ENCODE results near the gene FGG.
"Not testable (repeated sequence)": the region's sequence is repeated elsewhere in the genome, so short reads cannot be mapped to it uniquely, and the experiment has no call there.

Gene FGG

DNA sequence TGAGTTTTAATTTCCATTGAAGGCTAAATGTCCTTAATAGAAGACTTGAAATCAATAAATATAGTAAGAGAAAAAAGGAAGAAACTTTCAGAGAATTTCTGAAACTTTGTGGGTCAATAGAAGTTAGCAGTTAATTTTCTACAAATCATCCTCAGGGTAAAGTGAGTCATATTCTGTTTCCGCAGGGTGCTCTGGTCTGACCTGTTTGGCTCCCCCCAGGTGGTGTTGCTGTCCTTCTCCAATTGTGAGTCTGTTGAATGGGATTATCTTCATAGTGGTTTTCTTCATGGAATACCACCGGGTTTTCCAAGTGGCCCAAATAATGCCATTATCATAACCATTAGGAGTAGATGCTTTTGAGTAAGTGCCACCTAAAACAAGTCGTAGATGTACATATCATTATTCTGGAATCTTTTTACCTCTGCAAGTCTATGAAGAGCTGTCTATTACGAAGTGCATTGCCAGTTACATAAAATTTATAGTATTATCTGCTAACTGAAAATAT is 7.7 kb downstream of the FGG start:
- no peak for DNase-seq (ENCODE audit: low read depth)
- no peak overlapping the region for H3K4me3 ChIP-seq (ENCODE audit: low read depth, low read length)
- TF ChIP-seq CTCF (IDR thresholded peaks at IDR 0.05; ENCODE audit: low read depth, low read length, missing control alignments): no peak

DNA sequence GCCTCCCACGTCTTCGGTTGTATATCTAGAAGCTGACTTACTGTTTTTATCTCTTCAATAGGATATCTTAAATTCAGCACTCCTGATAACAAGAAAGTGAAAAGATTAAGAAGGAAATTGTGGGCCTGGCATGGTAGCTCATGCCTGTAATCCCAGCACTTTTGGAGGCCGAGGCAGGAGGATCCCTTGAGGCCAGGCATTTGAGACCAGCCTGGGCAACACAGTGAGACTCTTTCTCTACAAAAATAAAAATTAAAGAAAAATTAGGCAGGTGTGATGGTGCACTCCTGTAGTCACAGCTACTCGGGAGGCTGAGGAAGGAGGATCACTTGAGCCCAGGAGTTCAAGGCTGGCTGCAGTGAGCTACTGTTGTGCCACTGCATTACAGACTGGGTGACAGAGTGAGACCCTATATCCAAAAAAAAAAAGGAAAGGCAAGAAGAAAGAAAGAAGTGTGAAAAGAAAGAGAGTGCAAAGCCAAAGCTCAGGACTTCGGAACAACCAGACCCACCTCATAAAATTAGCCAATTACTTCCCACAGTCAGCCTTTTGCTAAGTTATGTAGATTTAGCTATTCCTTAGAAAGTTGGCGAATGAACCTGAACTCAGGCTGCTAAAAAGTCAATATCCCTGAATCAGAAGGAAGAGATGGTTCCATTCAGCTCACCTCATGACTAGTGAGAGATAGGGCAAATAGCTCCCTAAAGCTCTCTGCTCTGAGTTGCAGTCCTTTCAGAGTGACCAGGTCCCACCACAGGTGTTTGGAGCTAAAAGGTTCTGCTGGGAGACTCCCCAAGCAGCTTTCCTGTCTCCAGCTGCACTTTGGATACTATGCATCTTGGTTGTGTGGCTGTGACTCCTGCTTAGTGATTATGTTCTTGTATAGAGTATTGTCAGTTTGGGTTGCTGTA is 9.2 kb downstream of the FGG start:
- DNase-seq (ENCODE audit: low read depth): no peak
- TF ChIP-seq CTCF (IDR thresholded peaks at IDR 0.05; ENCODE audit: low read depth, low read length, missing control alignments): no peak
- H3K4me3 ChIP-seq (ENCODE audit: low read depth, low read length): no peak overlapping the region

- no peak for TF ChIP-seq CTCF (IDR thresholded peaks at IDR 0.05; ENCODE audit: low read depth, low read length, missing control alignments)
- no peak for DNase-seq (ENCODE audit: low read depth)
- H3K4me3 ChIP-seq (ENCODE audit: low read depth, low read length): no peak overlapping the region
These were observed 9.9 kb downstream of the FGG start for GRCh38 chr4:154602404-154603020.

- no peak overlapping the region for H3K4me3 ChIP-seq (ENCODE audit: low read depth, low read length)
- DNase-seq (ENCODE audit: low read depth): no peak
- no peak for TF ChIP-seq CTCF (IDR thresholded peaks at IDR 0.05; ENCODE audit: low read depth, low read length, missing control alignments)
These were observed 14.4 kb downstream of the FGG start for GRCh38 chr4:154597798-154598774.

- H3K4me3 ChIP-seq (ENCODE audit: low read depth, low read length); DNase-seq (ENCODE audit: low read depth): not testable (repeated sequence)
These were observed 15.2 kb downstream of the FGG start for GRCh38 chr4:154597281-154597680.

- H3K4me3 ChIP-seq (ENCODE audit: low read depth, low read length): no peak overlapping the region
- no peak for DNase-seq (ENCODE audit: low read depth)
- no peak for TF ChIP-seq CTCF (IDR thresholded peaks at IDR 0.05; ENCODE audit: low read depth, low read length, missing control alignments)
These were observed 16.6 kb downstream of the FGG start for GRCh38 chr4:154595807-154596206.

GRCh38 chr4:154594343-154594742 is 18.1 kb downstream of the FGG start:
- DNase-seq (ENCODE audit: low read depth); H3K4me3 ChIP-seq (ENCODE audit: low read depth, low read length): not testable (repeated sequence)

Measured in GM12864 (cell line).